Dendritic cell treated with granulocyte-macrophage colony-stimulating factor and Interleukin-4, amounts not matched to agents 40 ng/mL and 50 ng/mL, for 4 days (primary cell): ENCODE data around the gene CGB1.
"Not testable (repeated sequence)": the region's sequence is repeated elsewhere in the genome, so short reads cannot be mapped to it uniquely, and the experiment has no call there.

ENCODE experiments used
- H3K27ac Mint-ChIP-seq: one replicate; pipeline ENCODE4 v1.8.0; 2022; ENCODE audit warnings: mild to moderate bottlenecking, mixed read lengths
- H3K27me3 Mint-ChIP-seq: one replicate; pipeline ENCODE4 v1.8.0; 2022; ENCODE audit warnings: mild to moderate bottlenecking, mixed read lengths
- H3K36me3 Mint-ChIP-seq: one replicate; pipeline ENCODE4 v1.8.0; 2022; ENCODE audit warnings: low read depth, mixed read lengths
- H3K4me1 Mint-ChIP-seq: one replicate; pipeline ENCODE4 v1.8.0; 2022; ENCODE audit warnings: low read depth, mixed read lengths
- H3K4me3 Mint-ChIP-seq: one replicate; pipeline ENCODE4 v1.8.0; 2022; ENCODE audit warnings: mild to moderate bottlenecking, moderate library complexity, mixed read lengths
- H3K9me3 Mint-ChIP-seq: one replicate; pipeline ENCODE4 v1.8.0; 2022; ENCODE audit warnings: mixed read lengths
- intact Hi-C: fragments of 100-400 bp; cut with micrococcal nuclease; formaldehyde crosslinking; loops from one replicate; pipeline ENCODE4 v1.15.0; 2022

The CGB1 gene

DNA sequence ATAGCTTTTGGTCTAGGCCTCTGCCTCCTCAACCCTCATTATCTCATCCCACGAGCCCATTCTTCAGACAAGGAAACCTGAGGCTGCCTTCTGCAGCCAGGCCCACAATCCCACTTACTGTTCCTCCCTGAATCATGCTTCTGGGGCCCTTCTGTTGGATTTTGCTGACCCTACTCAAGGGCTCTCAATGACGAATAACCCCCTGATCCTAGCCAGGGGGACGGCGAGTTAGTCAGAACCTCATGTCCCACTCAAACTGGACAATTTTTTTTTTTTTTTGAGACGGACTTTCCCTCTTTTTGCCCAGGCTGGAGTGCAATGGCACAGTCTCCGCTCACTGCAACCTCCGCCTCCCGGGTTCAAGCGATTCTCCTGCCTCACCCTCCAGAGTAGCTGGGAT lies 14.6 kb downstream of the CGB1 start:
- Mint-ChIP-seq H3K9me3 (no peaks in the 10 kb centered on the region), H3K4me1 (peaks cover 19% of the 10 kb centered on the region), H3K4me3 (no peak overlapping the region), H3K27me3 (peaks cover 45% of the 10 kb centered on the region), H3K27ac (no peak overlapping the region), H3K36me3 (no peaks in the 10 kb centered on the region)
- intact Hi-C loops = no loop called here

DNA sequence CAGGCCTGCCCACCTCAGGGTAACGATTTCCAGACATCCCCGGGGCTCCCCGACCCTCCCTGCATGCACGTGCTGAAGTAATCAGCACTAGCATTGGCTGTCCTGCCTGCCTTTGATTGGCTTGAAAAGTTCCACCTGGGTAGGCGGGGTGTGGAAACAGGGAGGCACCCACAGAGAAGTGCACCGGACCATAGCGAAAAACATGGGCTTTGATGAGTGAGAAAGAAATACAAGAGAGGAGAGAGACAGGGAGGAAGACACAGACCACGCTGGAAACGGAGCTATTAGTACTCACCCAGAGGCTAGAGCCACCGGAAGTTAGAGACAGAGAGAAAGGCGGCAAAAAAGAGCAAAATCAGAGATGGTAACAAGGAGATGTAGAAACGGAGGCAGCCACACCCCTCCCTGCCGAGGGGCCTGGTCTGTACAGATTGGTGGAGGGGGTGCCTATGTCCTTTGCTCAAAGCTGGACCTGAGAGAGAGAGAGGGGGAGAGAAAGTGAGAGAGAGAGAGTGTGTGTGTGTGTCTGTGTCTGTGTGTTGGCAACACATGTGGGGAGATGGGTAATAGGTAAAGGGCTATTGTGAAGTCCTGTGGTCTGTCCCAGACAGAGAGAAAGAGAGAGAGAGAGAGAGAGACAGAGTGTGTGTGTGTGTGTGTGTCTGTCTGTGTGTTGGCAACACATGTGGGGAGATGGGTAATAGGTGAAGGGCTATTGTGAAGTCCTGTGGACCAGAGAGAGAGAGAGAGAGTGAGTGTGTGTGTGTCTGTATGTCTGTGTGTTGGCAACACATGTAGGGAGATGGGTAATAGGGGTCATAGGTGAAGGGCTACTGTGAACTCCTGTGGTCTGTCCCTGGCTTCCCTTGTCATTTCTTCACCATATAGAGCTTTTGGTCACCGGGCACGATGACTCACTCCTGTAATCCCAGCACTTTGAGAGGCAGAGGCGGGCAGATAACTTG lies 15.5 kb downstream of the CGB1 start:
- Mint-ChIP-seq H3K27ac (no peak overlapping the region), H3K27me3 (peaks cover 48% of the 10 kb centered on the region), H3K4me1 (peaks cover 19% of the 10 kb centered on the region), H3K9me3 (no peaks in the 10 kb centered on the region), H3K4me3 (no peak overlapping the region), H3K36me3 (peaks cover 7% of the 10 kb centered on the region)
- intact Hi-C loops = no loop called here

DNA sequence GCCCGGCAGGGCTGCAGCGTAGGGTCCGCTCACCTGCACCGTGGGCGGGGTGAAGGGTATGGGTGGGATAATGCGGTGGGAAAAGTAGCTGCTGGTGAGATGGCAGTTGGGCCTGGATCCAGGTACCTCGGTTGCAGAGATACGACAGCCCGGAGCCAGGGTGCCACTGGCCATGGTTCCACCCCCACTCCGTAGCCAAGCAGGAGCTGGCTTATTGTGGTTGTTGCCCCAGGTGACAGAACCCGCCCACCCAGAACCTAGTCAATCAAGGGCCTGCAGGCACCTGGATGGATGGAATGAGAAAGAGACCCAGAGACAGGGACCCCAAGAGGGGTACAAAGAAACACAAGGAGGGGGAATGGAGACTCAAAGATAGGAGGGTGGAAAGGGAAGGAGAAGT lies 16.4 kb downstream of the CGB1 start:
- H3K4me1 Mint-ChIP-seq = peaks cover 19% of the 10 kb centered on the region
- H3K4me3 Mint-ChIP-seq = no peak overlapping the region
- H3K27ac Mint-ChIP-seq = no peak overlapping the region
- H3K9me3 Mint-ChIP-seq = no peaks in the 10 kb centered on the region
- peaks cover 48% of the 10 kb centered on the region for H3K27me3 Mint-ChIP-seq
- intact Hi-C loops = no loop called here
- H3K36me3 Mint-ChIP-seq = peaks cover 16% of the 10 kb centered on the region

DNA sequence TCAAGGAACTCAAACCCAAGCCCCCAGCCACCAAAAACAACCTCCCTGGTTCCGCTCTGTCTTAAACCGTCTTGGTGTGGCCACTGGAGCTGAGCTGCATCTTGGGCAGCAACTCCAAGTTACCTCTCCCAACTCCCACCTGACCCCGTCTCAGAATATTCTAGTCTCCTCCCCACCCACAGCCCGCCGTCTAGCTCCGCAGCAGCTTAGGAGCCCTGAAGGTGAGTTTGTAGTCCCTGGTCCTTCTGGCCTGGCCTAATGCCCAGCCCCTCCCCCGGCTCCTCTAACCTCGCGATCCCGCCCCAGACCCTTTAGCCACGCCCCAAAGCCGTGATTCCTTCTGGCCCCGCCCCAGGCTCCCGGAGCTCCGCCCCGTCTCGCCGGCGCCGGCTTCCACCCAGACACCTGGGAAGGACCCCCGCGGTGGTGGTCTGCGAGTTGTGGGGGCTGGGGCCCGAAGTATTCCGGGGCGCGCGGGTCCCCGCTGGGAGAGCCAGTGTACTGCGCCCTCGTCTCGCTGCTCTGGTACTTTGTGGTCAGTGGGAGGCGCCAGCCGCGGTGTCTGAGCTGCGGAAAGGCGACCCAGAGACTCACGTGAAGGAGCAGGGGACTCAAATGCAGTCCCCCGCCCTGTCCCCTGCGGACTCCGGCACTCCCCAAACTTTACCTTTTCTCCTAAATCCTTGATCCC lies 17.3 kb downstream of the CGB1 start:
- H3K9me3 Mint-ChIP-seq = no peaks in the 10 kb centered on the region
- peaks cover 26% of the 10 kb centered on the region for H3K36me3 Mint-ChIP-seq
- H3K4me1 Mint-ChIP-seq = peaks cover 19% of the 10 kb centered on the region
- peak overlapping the region; percentile 81 for H3K4me3 Mint-ChIP-seq
- peak overlapping the region; percentile 35 for H3K27ac Mint-ChIP-seq
- intact Hi-C loops = no loop called here
- peaks cover 48% of the 10 kb centered on the region for H3K27me3 Mint-ChIP-seq

DNA sequence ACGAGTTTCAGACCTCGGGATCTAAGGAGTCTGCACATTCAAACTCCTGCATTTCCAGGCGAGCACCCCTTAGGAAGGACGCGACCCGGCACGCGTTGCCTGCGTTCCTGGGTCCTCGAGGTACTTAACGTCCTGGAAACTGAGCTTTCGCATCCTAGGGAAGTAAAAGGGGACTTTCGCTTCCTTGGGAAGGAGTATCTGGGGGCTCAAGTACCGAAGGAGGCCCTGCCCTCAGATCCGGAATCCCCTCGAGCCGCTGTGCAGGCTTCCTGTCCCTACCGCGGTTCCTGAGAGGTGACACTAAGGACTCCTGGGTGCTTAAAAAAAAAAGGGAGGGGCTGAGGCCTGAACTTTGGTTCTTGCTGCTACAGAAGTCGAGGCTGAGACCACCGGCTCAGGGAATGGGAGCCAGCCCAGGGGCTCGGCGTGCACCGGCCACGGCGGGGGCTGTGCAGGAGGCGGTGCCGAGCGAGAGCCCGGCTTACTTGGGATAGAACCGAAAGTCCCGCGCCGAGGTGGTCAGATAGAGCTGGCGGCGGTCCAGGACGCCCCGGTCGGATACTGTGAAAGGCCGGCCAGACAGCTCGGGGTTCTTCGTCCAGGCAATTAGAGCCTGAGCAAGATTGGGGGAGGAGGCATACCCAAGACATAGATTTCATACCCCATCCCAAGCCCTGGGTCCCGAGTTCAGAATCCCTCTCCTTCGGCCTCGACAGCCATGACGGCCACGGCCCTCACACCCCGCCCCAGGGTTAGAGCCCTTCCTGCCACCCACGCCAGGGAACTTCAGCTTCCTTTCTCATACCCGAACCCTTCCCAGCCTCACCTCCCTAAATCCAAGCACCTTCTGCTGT lies 18.1 kb downstream of the CGB1 start:
- H3K9me3 Mint-ChIP-seq, intact Hi-C loops: not testable (repeated sequence)
- Mint-ChIP-seq H3K27me3 (peaks cover 48% of the 10 kb centered on the region), H3K4me3 (peak overlapping the region; percentile 81), H3K4me1 (peaks cover 19% of the 10 kb centered on the region), H3K36me3 (peaks cover 33% of the 10 kb centered on the region), H3K27ac (peak overlapping the region; percentile 35)

DNA sequence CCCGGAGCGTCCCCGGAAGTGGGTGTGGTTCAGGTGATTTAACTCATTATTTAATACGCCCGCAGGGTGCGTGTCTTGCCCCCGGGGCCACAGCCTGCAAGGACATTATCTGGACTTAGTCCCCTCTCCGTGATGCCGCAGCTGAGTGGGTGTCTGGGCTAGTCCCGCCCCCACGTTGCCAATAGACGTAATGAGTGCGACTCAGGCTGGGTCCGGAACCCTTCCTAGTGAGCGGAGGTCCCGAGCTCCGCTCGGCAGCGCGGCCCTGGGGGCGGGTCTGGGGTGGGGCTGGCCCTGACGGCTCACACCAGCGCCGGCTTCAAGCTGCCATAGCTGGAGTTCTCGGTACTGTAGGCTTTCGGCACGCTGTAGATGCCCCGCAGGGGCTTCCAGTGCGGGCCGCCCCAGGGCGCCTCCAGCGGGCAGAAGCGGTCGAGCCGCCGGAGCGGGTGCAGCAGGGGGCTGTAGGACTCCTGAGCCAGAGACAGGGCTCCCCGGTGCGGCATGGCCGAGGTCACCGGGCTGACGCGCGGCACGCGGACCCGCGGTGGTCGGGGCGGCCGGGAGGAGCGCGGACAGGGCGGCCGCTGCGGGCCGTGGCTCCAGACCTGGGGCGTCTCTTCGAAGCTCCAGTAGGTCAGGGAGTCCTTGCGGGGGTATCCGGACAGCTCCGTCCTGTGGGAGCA lies 18.9 kb downstream of the CGB1 start:
- peak overlapping the region; percentile 81 for H3K4me3 Mint-ChIP-seq
- no peaks in the 10 kb centered on the region for H3K9me3 Mint-ChIP-seq

DNA sequence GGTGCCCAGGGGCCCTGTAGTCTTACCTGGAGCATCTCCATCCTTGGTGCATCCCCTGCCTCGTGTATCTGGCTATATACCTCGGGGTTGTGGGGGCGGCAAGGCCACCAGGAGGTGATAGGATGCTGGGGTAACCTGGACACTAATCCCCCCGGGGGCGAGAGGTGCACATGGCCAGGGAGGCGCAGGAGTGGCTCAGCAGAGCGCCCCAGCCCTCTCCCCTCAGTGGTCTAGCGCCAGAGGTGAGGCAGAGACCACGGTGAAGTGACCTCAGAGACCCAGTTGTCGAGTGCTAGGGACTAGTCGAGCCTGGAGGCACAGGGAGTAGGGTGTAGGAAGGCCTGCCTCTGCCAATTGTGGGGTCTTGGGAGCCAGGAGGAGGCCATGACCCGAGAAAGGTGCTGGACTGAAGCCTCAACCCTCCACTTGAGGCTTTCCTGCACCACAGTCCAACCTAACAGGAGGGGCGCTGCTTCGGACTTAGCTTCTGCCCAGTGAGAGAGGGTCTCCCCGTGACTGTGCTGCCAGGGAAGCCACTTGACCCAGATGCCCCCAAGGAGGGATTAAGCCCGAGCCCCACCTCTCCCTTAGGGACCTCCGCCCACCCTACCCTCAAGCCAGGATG lies 19.5 kb downstream of the CGB1 start, which contains the start of gene LHB:
TSS of gene LHB (minus strand) at position 51 of the 625 bp plus-strand sequence. CDS start at position 41, 10 bp downstream.
- Mint-ChIP-seq H3K36me3 (peaks cover 48% of the 10 kb centered on the region), H3K27ac (no peak within 1 kb of the TSS), H3K4me3 (peak within 1 kb of the TSS; percentile 81)

More for the DNA sequence above, 18.9 kb downstream of the CGB1 start:
- Mint-ChIP-seq H3K4me1 (peaks cover 19% of the 10 kb centered on the region), H3K27me3 (peaks cover 48% of the 10 kb centered on the region), H3K36me3 (peaks cover 42% of the 10 kb centered on the region), H3K27ac (no peak overlapping the region)
- intact Hi-C loops = no loop called here

DNA sequence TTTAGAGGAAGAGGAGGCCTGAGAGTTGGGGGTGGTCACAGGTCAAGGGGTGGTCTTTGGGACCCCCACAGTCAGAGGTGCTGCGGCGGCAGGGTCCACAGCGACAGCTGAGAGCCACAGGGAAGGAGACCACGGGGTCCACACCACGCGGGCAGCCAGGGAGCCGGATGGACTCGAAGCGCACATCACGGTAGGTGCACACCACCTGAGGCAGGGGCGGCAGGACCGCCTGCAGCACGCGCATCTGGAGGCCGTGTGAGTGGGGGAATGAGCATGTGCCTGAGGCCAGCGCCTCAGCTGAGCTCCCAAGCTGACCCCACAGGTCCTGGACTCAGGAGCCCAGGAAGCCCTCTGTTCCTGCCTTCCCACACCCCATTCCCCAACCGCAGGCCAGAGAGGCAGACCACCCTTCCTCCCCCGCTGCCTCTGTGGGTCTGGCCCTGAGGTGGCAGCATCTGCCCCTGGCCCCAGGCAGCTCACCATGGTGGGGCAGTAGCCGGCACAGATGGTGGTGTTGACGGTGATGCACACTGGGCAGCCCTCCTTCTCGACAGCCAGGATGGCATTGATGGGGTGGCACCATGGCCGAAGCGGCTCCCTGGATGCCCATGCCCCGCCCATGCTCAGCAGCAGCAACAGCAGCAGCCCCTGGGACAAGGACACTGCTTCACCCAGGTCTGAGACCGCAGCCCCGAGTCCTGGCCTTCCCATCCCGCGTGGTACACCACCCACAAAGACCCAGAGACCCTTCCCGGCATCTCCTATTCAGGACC lies 20.4 kb downstream of the CGB1 start:
- H3K9me3 Mint-ChIP-seq = no peaks in the 10 kb centered on the region
- no peak overlapping the region for H3K27ac Mint-ChIP-seq
- peaks cover 43% of the 10 kb centered on the region for H3K27me3 Mint-ChIP-seq
- intact Hi-C loops = no loop called here
- peaks cover 19% of the 10 kb centered on the region for H3K4me1 Mint-ChIP-seq
- H3K36me3 Mint-ChIP-seq = peaks cover 57% of the 10 kb centered on the region
- H3K4me3 Mint-ChIP-seq = no peak overlapping the region

More for the DNA sequence above, 19.5 kb downstream of the CGB1 start, which contains the start of gene LHB:
- Mint-ChIP-seq H3K27me3 (peaks cover 48% of the 10 kb centered on the region), H3K9me3 (no peaks in the 10 kb centered on the region), H3K4me1 (peaks cover 19% of the 10 kb centered on the region)
- intact Hi-C loops = no loop called here

DNA sequence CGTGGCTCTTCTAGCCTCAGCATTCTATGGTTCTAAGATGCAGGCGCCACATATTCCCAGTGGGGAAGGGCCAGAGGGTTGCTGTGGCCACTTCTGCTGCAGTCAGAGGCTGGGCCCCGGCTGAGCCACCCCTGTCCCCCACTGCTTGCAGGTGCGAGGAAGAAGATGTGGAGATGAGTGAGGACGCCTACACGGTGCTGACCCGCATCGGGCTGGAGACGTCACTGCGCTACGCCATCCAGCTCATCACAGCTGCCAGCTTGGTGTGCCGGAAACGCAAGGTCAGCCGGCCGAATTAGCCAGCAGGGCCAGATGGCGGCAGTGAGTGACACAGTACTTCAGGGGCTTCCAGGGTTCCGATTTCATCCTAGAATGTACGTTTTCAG lies 21.8 kb downstream of the CGB1 start:
- H3K36me3 Mint-ChIP-seq = peaks cover 71% of the 10 kb centered on the region
- H3K4me3 Mint-ChIP-seq = no peak overlapping the region
- peaks cover 29% of the 10 kb centered on the region for H3K27me3 Mint-ChIP-seq
- intact Hi-C loops = no loop called here
- peaks cover 15% of the 10 kb centered on the region for H3K4me1 Mint-ChIP-seq
- no peaks in the 10 kb centered on the region for H3K9me3 Mint-ChIP-seq
- no peak overlapping the region for H3K27ac Mint-ChIP-seq

DNA sequence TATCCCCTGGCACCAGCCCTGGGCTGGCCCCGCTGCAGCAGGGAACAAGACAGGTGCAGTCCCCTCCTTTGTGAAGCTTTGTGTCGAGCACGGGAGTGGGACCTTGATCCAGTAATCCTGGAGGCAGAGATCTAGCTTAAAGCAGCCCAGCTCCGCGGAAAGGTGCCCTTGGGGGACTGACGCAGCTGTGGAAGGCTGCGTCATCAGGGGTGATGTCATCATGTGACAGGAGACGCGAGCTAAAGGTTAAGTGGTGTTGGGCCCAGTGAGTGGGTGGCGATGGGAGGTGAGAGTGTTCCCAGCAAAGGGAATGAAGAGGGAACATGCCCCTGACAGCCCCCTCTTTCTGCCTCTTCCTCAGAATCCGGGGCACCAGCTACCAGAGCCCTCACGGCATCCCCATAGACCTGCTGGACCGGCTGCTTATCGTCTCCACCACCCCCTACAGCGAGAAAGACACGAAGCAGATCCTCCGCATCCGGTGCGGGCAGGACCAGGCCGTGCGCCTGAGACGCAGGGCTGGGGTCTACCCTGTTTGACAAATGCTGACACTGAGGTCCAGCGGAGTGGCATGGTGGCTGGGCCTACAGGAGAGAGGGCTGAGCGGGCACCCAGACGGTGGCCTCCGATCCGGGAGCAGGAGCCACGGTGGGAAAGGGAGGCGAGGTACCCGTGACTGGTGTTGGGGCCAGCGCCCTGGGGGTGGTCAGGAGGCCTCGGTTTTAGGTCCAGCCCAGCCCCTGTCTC lies 22.4 kb downstream of the CGB1 start:
- intact Hi-C loops = no loop called here
- Mint-ChIP-seq H3K27me3 (peaks cover 23% of the 10 kb centered on the region), H3K4me1 (peaks cover 10% of the 10 kb centered on the region), H3K36me3 (peaks cover 77% of the 10 kb centered on the region), H3K27ac (no peak overlapping the region), H3K9me3 (no peaks in the 10 kb centered on the region), H3K4me3 (no peak overlapping the region)

DNA sequence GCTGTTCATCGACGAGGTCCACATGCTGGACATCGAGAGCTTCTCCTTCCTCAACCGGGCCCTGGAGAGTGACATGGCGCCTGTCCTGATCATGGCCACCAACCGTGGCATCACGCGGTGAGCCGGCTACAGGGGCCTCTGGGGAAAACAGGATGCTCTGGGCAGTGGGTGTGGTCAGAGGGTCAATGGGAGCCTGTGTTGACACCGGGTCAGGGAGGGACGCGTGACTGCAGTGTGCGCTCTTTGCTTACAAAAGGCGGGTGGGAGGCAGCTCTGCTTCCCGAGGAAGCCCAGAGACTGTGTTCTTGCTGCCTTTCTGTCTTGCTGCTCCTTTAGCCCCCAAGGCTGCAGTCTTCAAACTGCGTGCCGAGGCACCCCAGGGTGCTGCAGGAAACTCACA lies 25.5 kb downstream of the CGB1 start:
- peaks cover 99% of the 10 kb centered on the region for H3K36me3 Mint-ChIP-seq
- H3K27ac Mint-ChIP-seq = no peak overlapping the region
- intact Hi-C loops = no loop called here
- H3K4me3 Mint-ChIP-seq = no peak overlapping the region
- H3K4me1 Mint-ChIP-seq = no peaks in the 10 kb centered on the region
- H3K9me3 Mint-ChIP-seq = no peaks in the 10 kb centered on the region
- no peaks in the 10 kb centered on the region for H3K27me3 Mint-ChIP-seq

DNA sequence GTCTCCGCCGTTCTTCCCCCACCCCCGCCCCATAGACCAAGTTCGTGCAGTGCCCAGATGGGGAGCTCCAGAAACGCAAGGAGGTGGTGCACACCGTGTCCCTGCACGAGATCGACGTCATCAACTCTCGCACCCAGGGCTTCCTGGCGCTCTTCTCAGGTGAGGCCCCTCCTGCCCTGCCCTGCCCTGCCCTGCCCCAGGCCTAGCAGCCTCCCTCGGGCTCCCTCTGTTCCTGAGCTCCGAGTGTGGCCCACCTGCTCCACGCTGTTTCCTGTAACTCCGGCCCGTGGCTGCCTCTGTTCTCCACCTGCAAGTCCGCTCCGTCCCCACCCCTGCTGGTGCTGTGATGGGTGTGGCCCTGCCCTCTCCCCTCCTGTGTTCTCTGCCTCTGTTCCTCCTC lies 26.2 kb downstream of the CGB1 start:
- Mint-ChIP-seq H3K4me3 (no peak overlapping the region), H3K9me3 (no peaks in the 10 kb centered on the region), H3K27ac (no peak overlapping the region), H3K27me3 (no peaks in the 10 kb centered on the region), H3K36me3 (peaks cover 99% of the 10 kb centered on the region), H3K4me1 (no peaks in the 10 kb centered on the region)
- intact Hi-C loops = no loop called here
